ENCODE measurements around the gene TSEN54.

TSEN54 gene

DNA sequence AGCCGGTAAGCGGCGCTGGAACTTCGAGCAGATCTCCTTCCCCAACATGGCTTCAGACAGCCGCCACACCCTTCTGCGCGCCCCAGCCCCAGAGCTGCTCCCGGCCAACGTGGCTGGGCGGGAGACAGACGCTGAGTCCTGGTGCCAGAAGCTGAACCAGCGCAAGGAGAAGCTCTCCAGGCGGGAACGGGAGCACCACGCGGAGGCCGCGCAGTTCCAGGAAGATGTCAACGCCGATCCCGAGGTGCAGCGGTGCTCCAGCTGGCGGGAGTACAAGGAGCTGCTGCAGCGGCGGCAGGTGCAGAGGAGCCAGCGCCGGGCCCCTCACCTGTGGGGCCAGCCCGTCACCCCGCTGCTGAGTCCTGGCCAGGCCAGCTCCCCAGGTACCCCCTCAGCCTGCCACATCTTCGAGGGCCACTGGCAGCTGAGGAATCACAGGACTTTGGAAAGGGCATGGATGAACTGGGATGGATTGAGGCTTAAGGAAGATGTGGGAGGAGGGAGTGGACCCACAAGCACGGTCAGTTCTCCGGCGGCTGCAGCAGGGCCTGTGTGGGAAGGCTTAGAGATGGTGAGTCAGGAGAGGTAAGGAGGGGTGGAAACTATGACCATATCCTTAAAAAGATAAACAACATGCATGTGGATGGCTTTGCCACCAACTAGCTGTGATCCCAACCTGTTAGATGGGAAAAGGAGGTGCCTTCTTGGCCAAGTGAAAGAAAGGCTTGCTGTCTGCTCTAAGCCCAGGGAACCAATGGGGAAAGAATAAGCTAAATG, 5.8 kb downstream of the TSEN54 start:
- no peak for DNase-seq

DNA sequence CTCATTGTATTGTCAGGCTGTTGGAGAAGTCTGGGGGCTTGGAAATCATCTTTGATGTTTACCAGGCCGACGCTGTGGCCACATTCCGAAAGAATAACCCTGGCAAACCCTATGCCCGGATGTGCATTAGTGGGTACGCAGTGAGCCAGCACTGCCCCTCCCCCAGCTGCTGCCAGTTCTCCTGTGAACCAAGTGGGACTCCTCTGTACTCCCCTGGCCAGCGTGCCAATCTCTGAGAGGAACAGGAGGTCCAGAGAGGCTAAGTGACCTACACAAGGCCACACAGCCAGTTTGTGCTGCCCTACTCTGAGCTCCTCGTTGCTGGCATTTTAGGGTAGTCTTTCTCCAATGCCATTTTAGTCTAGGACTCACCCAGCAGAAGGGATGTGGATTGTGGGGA, 7.3 kb downstream of the TSEN54 start:
- no peak for DNase-seq

DNA sequence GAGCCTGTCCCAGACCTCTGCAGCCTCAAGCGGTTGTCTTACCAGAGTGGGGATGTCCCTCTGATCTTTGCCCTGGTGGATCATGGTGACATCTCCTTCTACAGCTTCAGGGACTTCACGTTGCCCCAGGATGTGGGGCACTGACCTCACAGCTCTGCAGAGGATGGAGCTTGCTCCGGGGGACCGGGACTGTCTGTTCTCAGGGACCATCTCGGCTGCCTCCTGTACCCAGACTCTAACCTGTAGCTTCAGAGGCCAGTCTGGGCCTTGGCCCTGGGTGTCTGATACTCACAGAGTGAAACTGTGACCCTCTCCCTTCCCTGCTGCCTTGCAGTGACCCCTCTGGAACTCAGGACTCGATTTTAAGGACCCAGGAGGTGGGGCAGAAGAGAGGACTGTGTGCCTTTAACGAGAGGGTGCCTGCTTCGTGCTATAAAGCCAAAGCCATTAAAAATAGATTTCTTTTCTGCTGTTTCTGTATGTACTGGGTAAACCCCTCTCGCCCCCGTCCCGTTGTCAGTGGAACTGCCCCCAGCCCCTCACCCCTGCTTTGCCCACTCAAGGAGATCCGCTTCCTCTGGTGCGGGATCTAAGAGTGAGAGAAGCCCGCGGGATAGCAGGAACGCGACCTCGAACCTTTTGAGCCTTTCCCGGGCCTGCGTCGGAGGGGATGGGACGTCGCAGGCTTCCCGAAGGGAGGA, 8.1 kb downstream of the TSEN54 start:
- no peak for DNase-seq

- no peak for DNase-seq
Observed at GRCh38 chr17:75524970-75525805, 8.9 kb downstream of the TSEN54 start, which contains the start of gene LLGL2. TSS of gene LLGL2 (plus strand) at chr17:75525697. CDS start at chr17:75543427, 17,730 bp downstream.

DNA sequence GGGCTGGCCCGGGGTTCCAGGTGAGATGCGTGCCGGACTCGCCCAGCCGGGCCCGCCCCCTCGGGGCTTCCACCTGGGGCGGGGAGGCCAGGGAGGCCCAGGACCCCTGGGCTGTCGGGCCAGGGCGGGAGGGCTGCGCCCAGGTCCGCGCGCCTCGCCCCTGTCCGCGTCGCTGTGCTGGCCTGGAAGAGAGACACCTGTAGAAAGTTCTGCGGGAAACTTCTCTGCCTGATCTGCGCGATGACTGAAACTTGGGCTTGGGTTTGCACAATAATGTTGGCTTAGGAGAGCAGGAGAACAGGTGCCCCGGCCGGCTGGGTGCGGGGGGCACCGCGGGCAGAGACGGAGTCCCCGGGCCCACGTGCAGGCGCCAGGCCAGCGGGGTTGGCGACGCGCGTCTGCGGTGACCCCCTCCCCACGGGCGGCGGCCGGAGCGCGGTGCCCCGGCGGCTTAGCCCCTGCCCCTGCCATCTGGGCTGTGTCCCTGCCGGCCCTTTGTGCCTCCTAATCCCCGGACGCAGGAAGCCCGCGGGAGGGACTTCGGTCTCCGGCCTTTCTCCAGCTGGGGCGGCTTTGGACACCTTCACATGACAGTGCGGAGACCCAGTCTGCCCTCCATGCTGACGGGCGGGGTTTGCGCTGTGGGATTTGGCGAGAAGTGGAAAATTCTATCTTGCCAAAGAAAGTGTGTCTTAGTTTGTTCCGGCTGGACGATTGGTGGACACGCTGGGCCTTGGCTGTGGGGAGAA, 9.7 kb downstream of the TSEN54 start:
- DNase-seq = no peak

GRCh38 chr17:75526555-75527270, 10.4 kb downstream of the TSEN54 start:
- no peak for DNase-seq

- no peak for DNase-seq
Observed at GRCh38 chr17:75530837-75531720, 14.8 kb downstream of the TSEN54 start.

- no peak for DNase-seq
Observed at GRCh38 chr17:75531721-75532072, 15.4 kb downstream of the TSEN54 start.

GRCh38 chr17:75535119-75535537, 18.8 kb downstream of the TSEN54 start:
- no peak for DNase-seq

- DNase-seq = no peak
Observed at GRCh38 chr17:75535871-75536270, 19.5 kb downstream of the TSEN54 start.

DNA sequence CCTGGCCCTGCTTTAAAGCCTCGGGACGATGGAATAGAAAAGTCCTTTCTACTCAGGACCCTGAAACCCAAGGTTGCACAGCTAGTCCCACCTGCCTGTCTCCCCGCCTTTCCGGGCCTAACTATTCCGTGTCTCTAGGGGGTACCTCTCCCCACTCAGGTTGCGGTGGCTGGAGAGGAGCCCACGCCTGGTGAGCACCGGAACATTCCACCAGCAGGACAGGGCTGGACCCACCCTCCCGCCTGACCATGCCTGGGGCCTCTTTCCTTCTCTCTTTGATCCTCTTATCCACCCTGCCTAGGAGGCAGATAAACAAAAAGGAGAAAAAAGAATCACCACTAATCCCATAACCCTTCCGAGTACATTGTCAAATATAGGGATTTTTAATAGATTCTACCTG, 20.0 kb downstream of the TSEN54 start:
- no peak for DNase-seq

GRCh38 chr17:75539967-75540729, 23.8 kb downstream of the TSEN54 start:
- DNase-seq = no peak

DNA sequence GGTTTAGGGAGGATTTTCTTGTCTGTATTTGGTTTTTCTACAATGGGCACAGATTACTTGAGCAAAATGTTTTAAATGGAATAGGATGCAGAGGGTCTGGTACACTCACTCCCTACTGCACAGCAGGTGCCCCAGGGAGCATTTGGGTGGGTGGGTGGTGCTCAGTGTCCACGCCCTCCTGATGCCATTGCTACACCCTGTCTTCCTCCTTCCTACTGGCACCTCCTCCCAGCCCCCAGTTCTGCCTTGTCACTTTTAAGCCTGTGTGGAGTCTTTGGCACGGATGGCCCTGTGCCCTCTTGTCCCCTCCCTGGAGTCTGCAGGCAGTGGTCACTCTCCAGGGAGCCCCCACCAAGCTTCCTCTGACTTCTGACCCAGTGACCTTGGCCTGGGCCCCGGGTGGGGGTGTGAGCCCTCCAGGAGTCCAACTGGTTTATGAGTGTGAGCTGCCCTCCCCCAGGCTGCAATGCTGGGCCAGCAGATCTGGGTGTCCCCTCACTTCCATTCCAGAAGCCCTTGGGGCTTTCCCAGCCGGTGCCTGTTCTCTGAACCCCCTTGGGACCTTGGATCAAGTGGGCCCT, 24.7 kb downstream of the TSEN54 start:
- no peak for DNase-seq

DNA sequence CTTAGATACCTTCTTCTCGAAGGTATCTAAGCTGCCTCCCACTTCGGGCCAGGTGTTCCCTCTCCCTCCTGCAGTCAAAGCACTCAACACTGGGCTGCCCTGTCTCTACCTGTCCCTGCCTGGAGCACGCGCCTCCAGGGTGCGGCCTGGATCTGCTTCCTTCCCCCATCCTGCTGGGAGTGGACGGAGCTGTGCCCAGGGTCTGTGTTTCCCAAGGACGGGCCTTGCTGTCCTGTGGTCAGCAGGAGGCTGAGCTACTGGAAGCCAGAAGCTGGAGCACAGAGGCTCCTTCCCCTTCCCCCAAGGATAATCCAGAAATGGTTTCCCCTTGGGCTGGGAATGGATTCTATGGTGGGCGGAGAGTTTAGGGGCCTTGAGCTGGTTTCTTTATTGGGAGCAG, 25.9 kb downstream of the TSEN54 start:
- no peak for DNase-seq

GRCh38 chr17:75542728-75543336, 26.5 kb downstream of the TSEN54 start:
- no peak for DNase-seq

GRCh38 chr17:75544250-75544649, 27.9 kb downstream of the TSEN54 start:
- DNase-seq = no peak

- no peak for DNase-seq
Observed at GRCh38 chr17:75546181-75546580, 29.9 kb downstream of the TSEN54 start.

DNA sequence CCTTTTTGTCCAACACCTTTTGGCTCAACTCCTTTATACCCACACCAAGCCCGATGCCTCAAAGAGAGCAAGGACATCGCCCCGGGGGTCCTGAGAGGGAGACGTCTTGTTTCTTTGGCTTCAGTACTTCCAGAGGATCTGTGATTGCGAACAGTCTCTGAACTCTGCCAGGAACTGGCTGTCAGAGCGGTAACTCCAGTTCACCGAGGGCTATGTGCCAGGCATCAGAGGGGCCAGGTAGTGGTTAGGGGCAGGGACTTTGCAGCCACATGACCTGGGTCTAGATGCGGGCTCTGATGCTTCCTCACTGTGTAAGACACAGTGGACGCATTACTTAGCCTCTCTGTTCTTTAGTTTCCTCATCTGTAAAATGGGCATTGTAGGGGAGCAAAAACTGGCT, 30.8 kb downstream of the TSEN54 start:
- DNase-seq = no peak

- DNase-seq = no peak
Observed at GRCh38 chr17:75548813-75549212, 32.5 kb downstream of the TSEN54 start.

Data from amniotic stem cell (primary cell).